ENCODE data around the gene PXYLP1. TPM values are rescaled to one million over a fixed set of nuclear protein-coding genes. Genes with fewer than 3 reads are reported as not detected.
A peak's percentile ranks its signal among the peaks of the same experiment; 100 is the strongest.

PXYLP1 gene, protein sequence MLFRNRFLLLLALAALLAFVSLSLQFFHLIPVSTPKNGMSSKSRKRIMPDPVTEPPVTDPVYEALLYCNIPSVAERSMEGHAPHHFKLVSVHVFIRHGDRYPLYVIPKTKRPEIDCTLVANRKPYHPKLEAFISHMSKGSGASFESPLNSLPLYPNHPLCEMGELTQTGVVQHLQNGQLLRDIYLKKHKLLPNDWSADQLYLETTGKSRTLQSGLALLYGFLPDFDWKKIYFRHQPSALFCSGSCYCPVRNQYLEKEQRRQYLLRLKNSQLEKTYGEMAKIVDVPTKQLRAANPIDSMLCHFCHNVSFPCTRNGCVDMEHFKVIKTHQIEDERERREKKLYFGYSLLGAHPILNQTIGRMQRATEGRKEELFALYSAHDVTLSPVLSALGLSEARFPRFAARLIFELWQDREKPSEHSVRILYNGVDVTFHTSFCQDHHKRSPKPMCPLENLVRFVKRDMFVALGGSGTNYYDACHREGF
- total RNA-seq: 6.5 and 9.1 TPM in 2 replicates

DNA sequence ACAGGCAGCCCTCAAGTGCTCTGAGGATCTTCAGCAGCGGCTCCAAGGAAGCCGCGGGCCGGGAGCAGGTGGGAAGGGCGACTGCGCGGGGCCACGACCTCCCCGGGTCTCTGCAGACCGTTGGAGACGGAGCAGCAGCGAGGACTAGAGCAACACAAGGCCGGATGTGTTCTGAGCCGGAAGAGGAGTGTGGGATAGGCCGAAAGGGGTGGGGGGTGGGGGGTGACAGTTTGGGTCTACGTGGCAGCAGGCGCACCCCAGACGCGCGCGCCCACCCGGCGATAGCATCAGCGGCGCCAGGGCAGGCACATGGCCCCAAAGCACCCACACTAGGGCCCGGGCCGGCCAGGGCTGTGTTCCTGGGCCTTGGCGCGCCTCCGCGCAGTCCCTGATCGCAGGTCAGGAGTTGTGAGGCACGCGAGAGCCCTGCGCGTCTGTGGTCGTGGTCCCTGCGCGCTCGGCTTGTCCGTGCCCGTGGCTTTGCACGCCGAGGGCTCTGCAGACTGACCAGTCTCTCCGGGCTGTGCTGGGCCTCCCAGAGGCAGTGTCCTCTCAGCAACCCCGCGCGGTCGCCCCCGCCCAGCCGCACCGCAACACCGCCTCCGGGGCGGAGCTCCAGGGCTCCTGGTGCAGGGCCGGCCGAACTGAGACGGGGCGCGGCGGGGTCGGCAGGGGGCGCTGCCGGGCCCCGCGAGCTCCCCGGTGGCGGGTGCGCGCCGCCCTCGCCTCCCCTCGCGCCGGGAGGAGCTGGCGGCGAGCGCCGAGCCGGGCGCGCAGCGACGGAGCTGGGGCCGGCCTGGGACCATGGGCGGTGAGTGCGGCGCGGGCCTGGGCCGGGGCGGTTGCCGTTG, at the start of gene PXYLP1:
TSS of gene PXYLP1 (plus strand) at position 725 of the 851 bp plus-strand sequence. CDS start 28,351 bp downstream, outside the sequence.
- H4K20me1 ChIP-seq (ENCODE audit: insufficient read depth, low read length): no peaks in the 10 kb centered on the region
- H3K9me3 ChIP-seq (ENCODE audit: low read depth, low read length): no peaks in the 10 kb centered on the region
- no peaks in the 10 kb centered on the region for H3K27me3 ChIP-seq (ENCODE audit: insufficient read depth, low read length)
- H3K27ac ChIP-seq (ENCODE audit: low read depth, low read length): peak within 1 kb of the TSS; percentile 59
- H2AFZ ChIP-seq (ENCODE audit: low read length): peak within 1 kb of the TSS; percentile 90
- H3K4me3 ChIP-seq (ENCODE audit: insufficient read depth, low read length): peak within 1 kb of the TSS; percentile 79
- peak within 1 kb of the TSS; percentile 84 for H3K4me2 ChIP-seq (ENCODE audit: insufficient read depth, low read length)
- peak; percentile 48 for TF ChIP-seq CTCF (IDR thresholded peaks at IDR 0.05; ENCODE audit: extremely low read depth, low read depth, low read length)
- H3K79me2 ChIP-seq (ENCODE audit: insufficient read depth, low read length): no peaks in the 10 kb centered on the region
- peaks cover 8% of the 10 kb centered on the region for H3K4me1 ChIP-seq (ENCODE audit: insufficient read depth, low read length)
- H3K36me3 ChIP-seq (ENCODE audit: insufficient read depth, low read length): no peaks in the 10 kb centered on the region
- peak; percentile 99 for DNase-seq (ENCODE audit: insufficient read length, low spot score, missing footprints)

DNA sequence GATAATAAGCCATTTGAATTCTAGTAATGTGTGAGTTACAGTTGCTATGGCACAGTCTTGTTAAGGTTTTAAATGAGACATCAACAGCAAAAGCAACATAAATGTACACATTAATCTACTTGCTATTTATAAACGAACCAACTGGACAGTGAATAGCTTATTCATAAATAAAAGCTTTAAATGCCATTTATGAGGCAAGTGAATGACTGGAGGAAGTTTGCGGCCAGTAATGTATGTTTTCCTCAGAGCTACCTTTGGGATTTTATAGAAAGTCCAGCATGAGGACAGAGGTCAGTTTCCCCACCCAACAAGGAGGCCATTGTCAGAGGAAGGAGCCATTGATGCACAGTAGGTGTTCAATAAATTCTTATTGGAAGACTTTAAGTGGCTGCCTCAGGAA, 48.0 kb upstream of the PXYLP1 start:
- no peaks in the 10 kb centered on the region for H3K79me2 ChIP-seq (ENCODE audit: insufficient read depth, low read length)
- H3K27me3 ChIP-seq (ENCODE audit: insufficient read depth, low read length): peaks cover 10% of the 10 kb centered on the region
- no peaks in the 10 kb centered on the region for H3K36me3 ChIP-seq (ENCODE audit: insufficient read depth, low read length)
- H4K20me1 ChIP-seq (ENCODE audit: insufficient read depth, low read length): no peaks in the 10 kb centered on the region
- H3K4me1 ChIP-seq (ENCODE audit: insufficient read depth, low read length): no peaks in the 10 kb centered on the region
- no peak for TF ChIP-seq CTCF (IDR thresholded peaks at IDR 0.05; ENCODE audit: extremely low read depth, low read depth, low read length)
- H3K4me3 ChIP-seq (ENCODE audit: insufficient read depth, low read length): no peak overlapping the region
- no peak overlapping the region for H3K4me2 ChIP-seq (ENCODE audit: insufficient read depth, low read length)
- H2AFZ ChIP-seq (ENCODE audit: low read length): no peak overlapping the region
- H3K27ac ChIP-seq (ENCODE audit: low read depth, low read length): no peak overlapping the region
- no peak for DNase-seq (ENCODE audit: insufficient read length, low spot score, missing footprints)
- no peaks in the 10 kb centered on the region for H3K9me3 ChIP-seq (ENCODE audit: low read depth, low read length)

DNA sequence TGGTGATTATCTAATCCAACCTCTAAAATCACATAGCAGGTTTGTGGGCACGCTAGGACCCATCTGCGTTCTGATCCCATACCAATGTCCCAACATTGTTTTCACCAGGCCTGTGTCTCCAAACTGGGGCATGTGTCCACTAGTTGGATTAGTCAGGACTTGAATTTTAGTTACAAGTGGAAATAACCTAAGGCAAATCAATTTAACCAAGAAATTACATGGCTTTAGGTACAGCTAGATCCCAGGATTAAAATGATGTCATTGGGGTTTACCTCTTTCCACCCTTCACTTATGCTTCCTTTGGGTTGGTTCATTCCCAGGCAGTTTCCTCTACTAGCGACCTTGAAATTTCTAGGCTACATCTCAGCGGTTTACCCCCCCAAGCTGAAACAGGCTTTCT, 47.2 kb upstream of the PXYLP1 start:
- H3K27ac ChIP-seq (ENCODE audit: low read depth, low read length): no peak overlapping the region
- H4K20me1 ChIP-seq (ENCODE audit: insufficient read depth, low read length): no peaks in the 10 kb centered on the region
- no peaks in the 10 kb centered on the region for H3K79me2 ChIP-seq (ENCODE audit: insufficient read depth, low read length)
- H3K4me1 ChIP-seq (ENCODE audit: insufficient read depth, low read length): no peaks in the 10 kb centered on the region
- DNase-seq (ENCODE audit: insufficient read length, low spot score, missing footprints): no peak
- no peak for TF ChIP-seq CTCF (IDR thresholded peaks at IDR 0.05; ENCODE audit: extremely low read depth, low read depth, low read length)
- no peak overlapping the region for H2AFZ ChIP-seq (ENCODE audit: low read length)
- no peak overlapping the region for H3K4me3 ChIP-seq (ENCODE audit: insufficient read depth, low read length)
- peaks cover 10% of the 10 kb centered on the region for H3K27me3 ChIP-seq (ENCODE audit: insufficient read depth, low read length)
- H3K4me2 ChIP-seq (ENCODE audit: insufficient read depth, low read length): no peak overlapping the region
- no peaks in the 10 kb centered on the region for H3K36me3 ChIP-seq (ENCODE audit: insufficient read depth, low read length)
- no peaks in the 10 kb centered on the region for H3K9me3 ChIP-seq (ENCODE audit: low read depth, low read length)

All from osteoblast (primary cell).